GM06990 (cell line): ENCODE measurements around the gene DHRS7.

Experiments used
- DNase-seq: peaks from one replicate; pipeline ENCODE4 v3.0.0-alpha.2; 2011; ENCODE audit not compliant: insufficient read length; ENCODE audit errors: extremely low read depth
- H3K27me3 ChIP-seq: replicated peaks from 2 replicates; pipeline ENCODE4 v1.6.0; 2011; ENCODE audit warnings: low read length; ENCODE audit not compliant: control insufficient read depth, insufficient read depth
- H3K36me3 ChIP-seq: 2 replicates; pipeline ENCODE4 v1.5.1; 2011; ENCODE audit warnings: low read length; ENCODE audit not compliant: control insufficient read depth, insufficient read depth
- H3K4me3 ChIP-seq: replicated peaks from 2 replicates; pipeline ENCODE4 v1.5.1; 2011; ENCODE audit warnings: low read depth, mild to moderate bottlenecking, control low read depth, low read length
- TF ChIP-seq, protein P1 (sequence below): IDR thresholded peaks from 2 replicates; pipeline ENCODE4 v1.5.1; 2011; ENCODE audit warnings: low read length, control low read depth, mild to moderate bottlenecking, inconsistent platforms; ENCODE audit not compliant: insufficient read depth, poor library complexity, severe bottlenecking

Gene DHRS7

DNA sequence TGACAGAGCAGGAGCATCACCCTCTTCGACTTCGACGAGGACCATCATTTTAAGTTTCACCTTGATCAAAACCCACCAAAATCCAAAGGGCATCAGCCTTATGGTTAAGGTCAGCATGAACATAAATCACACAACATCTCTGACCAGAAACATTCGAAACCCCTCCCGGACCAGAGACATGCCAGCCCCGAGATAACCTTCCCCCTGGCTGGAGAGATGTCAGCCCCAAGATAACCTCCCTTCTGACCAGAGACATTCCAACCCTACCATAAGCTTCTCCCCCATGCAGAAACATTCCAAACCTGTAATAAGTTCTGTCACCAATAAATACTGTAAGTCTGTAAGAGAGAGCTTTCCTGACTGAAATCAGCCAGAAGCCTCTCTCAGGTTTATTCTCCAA is 67.2 kb downstream of the DHRS7 start:
- H3K4me3 ChIP-seq: no peak overlapping the region
- TF ChIP-seq, protein P1, sequence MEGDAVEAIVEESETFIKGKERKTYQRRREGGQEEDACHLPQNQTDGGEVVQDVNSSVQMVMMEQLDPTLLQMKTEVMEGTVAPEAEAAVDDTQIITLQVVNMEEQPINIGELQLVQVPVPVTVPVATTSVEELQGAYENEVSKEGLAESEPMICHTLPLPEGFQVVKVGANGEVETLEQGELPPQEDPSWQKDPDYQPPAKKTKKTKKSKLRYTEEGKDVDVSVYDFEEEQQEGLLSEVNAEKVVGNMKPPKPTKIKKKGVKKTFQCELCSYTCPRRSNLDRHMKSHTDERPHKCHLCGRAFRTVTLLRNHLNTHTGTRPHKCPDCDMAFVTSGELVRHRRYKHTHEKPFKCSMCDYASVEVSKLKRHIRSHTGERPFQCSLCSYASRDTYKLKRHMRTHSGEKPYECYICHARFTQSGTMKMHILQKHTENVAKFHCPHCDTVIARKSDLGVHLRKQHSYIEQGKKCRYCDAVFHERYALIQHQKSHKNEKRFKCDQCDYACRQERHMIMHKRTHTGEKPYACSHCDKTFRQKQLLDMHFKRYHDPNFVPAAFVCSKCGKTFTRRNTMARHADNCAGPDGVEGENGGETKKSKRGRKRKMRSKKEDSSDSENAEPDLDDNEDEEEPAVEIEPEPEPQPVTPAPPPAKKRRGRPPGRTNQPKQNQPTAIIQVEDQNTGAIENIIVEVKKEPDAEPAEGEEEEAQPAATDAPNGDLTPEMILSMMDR: no peak
- H3K27me3 ChIP-seq: no peaks in the 10 kb centered on the region
- DNase-seq: no peak
- H3K36me3 ChIP-seq: no peaks in the 10 kb centered on the region

DNA sequence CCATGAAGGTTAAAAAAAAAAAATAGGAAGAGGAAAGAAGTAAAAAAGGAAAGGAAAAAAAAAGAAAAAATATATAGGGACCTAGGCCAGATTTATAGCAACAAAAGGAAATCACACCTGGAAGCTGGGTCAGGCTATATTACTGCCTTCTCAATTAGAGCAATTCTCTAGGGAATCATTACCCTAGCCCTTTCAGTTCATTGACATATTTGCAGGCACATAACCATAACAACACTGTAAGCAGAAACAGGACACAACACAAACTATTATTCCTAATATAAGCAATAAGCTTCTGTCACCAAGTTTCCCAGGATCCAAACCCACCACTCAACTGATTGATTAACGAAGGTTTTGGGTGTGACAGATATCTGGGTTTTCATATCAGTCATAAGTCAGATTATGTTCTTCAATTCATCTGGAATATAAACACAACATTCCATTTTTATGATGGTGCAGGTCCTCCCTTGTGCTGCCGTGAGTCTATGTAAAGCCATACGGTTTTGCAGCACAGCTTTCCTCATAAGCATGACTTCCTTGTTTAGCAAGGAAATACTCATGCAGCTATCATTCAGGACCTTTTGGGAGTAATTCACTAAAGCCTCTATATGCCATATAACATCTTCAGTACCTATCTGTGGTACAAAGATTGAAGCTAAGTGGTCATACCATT is 69.3 kb downstream of the DHRS7 start:
- Histone ChIP-seq H3K4me3 (no peak overlapping the region), H3K36me3 (no peaks in the 10 kb centered on the region)

DNA sequence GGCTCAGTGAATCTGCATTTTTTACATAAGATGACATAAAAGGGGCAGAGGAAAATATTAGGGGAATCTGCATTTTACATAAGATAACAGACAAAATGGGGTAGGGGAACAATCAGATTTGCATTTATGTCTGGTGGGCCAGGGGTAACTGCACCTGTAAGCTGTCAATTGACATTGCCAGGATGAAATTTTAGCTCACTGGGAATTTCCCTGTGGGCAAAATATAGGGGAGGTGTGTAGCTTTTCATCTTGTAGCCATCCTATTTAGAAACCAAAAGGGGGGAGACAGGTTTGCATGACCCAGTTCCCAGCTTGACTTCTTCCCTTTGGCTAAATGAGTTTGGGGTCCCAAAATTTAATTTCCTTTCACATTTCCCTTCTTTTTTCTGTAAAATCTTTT is 70.0 kb downstream of the DHRS7 start:
- no peak for DNase-seq
- Histone ChIP-seq H3K4me3 (no peak overlapping the region), H3K27me3 (no peaks in the 10 kb centered on the region), H3K36me3 (no peaks in the 10 kb centered on the region)
- TF ChIP-seq, protein P1: no peak

More for the DNA sequence above, 69.3 kb downstream of the DHRS7 start:
- H3K27me3 ChIP-seq: no peaks in the 10 kb centered on the region
- DNase-seq: no peak
- TF ChIP-seq, protein P1: no peak

DNA sequence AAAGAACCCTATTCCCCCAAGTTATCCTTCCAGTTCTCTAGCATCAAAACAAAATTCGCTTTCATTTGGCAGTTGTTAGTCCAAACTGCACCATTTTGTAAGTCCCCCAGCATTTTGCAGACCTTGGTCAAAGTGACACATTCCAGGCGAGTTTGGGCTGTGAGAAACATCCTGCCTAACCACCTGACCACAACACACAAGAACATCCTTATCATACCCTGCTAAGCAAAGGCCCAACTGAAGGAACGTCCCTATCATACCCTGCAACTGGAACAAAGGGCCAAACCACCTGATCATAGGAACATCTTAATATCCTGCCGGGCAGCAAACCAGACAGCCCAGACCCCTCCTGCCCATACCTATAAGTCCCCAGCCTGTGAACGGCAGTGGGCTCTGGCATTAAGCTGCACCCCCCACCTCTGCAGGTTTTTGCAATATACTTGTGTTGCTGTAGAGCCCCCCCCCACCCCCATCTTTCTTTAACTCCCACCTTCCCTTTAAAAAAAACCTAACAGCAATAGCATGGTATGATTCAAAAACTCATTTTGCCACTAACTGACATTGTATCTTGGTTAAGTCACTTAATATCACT is 70.8 kb downstream of the DHRS7 start:
- TF ChIP-seq, protein P1: no peak
- Histone ChIP-seq H3K4me3 (peak overlapping the region; percentile 43), H3K27me3 (no peaks in the 10 kb centered on the region), H3K36me3 (no peaks in the 10 kb centered on the region)
- no peak for DNase-seq
